CD4-positive, alpha-beta T cell (primary cell): ENCODE measurements around the gene RETREG2. TPM values are rescaled to one million over a fixed set of nuclear protein-coding genes. Genes with fewer than 3 reads are reported as not detected.

Source experiments
- ATAC-seq: fragments of 200-7000 bp; cut with Tn5 transposase; one replicate; pipeline ENCODE4 v1.10.0; 2022; ENCODE audit warnings: mild to moderate bottlenecking; ENCODE audit not compliant: poor library complexity
- CTCF ChIA-PET: fragments of 350-600 bp; sonication (Branson Sonifier 250); formaldehyde crosslinking; loops from one replicate; lab custom pipeline; 2021; ENCODE audit warnings: antibody characterized with exemption, inconsistent platforms; lab: Charles Lee
- POLR2A ChIA-PET: fragments of 350-600 bp; sonication (Branson Sonifier 250); formaldehyde crosslinking; loops from one replicate; lab custom pipeline; 2021; ENCODE audit warnings: antibody characterized with exemption, inconsistent platforms; lab: Charles Lee
- DNase-seq, 14 experiments: peaks; one replicate each; pipeline ENCODE4 v3.0.0-alpha.2; 2013 to 2020; ENCODE audit warnings: mixed read lengths in 2 of 14
- H3K27ac ChIP-seq, 2 donors: one replicate each; pipeline versions ENCODE4 v1.5.1 to v1.7.0; 2013; ENCODE audit warnings: low read length in 2 of 2, low read depth in 1 of 2, mild to moderate bottlenecking in 1 of 2
- H3K27me3 ChIP-seq, 2 experiments: 1 replicate in 1 of 2; 2 replicates in 1 of 2; pipeline versions ENCODE4 v1.6.1 to v1.7.0; 2013; ENCODE audit warnings: low read length in 2 of 2, control low read depth in 1 of 2, mild to moderate bottlenecking in 1 of 2, moderate library complexity in 1 of 2; ENCODE audit not compliant: insufficient read depth in 2 of 2, control insufficient read depth in 1 of 2
- H3K36me3 ChIP-seq: one replicate; pipeline ENCODE4 v1.6.1; 2013; ENCODE audit warnings: low read length, control low read depth; ENCODE audit not compliant: insufficient read depth
- H3K4me1 ChIP-seq: one replicate; pipeline ENCODE4 v1.6.1; 2013; ENCODE audit warnings: low read length, control low read depth; ENCODE audit not compliant: insufficient read depth
- H3K4me3 ChIP-seq: one replicate; pipeline ENCODE4 v1.5.1; 2013; ENCODE audit warnings: mild to moderate bottlenecking, low read length, moderate library complexity
- H3K9me3 ChIP-seq, 2 experiments: 1 replicate in 1 of 2; 2 replicates in 1 of 2; pipeline versions ENCODE4 v1.6.1 to v1.7.0; 2013; ENCODE audit warnings: low read length in 2 of 2, mild to moderate bottlenecking in 2 of 2, control low read depth in 1 of 2, moderate library complexity in 1 of 2; ENCODE audit not compliant: control insufficient read depth in 1 of 2, insufficient read depth in 1 of 2
- H3K27ac Mint-ChIP-seq: one replicate; pipeline ENCODE4 v1.8.0; 2020; ENCODE audit warnings: mixed read lengths
- H3K27me3 Mint-ChIP-seq: one replicate; pipeline ENCODE4 v1.8.0; 2021; ENCODE audit warnings: mixed read lengths
- H3K36me3 Mint-ChIP-seq: one replicate; pipeline ENCODE4 v1.8.0; 2021; ENCODE audit warnings: low read depth, mixed read lengths
- H3K4me1 Mint-ChIP-seq: one replicate; pipeline ENCODE4 v1.8.0; 2021; ENCODE audit warnings: low read depth, mixed read lengths
- H3K4me3 Mint-ChIP-seq: one replicate; pipeline ENCODE4 v1.8.0; 2020; ENCODE audit warnings: mild to moderate bottlenecking, mixed read lengths
- H3K9me3 Mint-ChIP-seq: one replicate; pipeline ENCODE4 v1.8.0; 2020; ENCODE audit warnings: mixed read lengths
- intact Hi-C, 2 experiments: fragments of 100-400 bp; cut with DNase I in 1 of 2; cut with micrococcal nuclease in 1 of 2; formaldehyde crosslinking; loops; one replicate each; pipeline versions ENCODE4 v1.15.1 to v1.9.0; 2023 to 2025; cut with DNase I, micrococcal nuclease
- total RNA-seq, 174 experiments: library from RNA in 2 of 174; stranded (reverse) in 2 of 174; gene quantifications; one replicate each; pipeline ENCODE4 v1.2.3 and lab custom pipeline; 2021 to 2026
- TF ChIP-seq, protein P1 (sequence below): fragments of 200-600 bp; IDR thresholded peaks from one replicate; pipeline ENCODE4 v1.8.0; 2022; ENCODE audit warnings: antibody characterized with exemption, mild to moderate bottlenecking

RETREG2 gene
- total RNA-seq, 2 experiments from 2014 or later = 82.3 to 83.2 TPM

DNA sequence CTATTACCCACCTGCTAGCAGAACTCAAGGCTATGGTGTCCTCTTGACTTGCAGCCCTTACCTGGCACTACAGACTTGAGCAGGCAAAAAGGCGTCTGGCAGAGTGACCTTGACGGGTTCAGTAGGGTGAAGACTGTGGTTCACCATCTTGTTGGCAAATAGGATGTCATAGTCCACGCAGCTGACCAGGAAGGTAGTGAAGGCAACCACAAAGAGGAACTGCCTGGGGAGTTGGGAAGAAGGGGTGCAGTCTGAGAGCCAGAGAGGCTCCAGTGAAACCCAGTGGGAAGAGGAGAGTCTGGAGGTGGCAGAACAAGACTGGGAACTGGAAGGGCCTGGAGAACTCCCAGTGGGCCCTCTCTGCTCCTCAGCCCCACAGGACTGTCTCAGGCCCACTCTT, 47.3 kb downstream of the RETREG2 start:
- H3K4me1 ChIP-seq = peaks cover 23% of the 10 kb centered on the region
- H3K27me3 Mint-ChIP-seq = no peaks in the 10 kb centered on the region
- intact Hi-C loops = loop anchor here in 1 of 2 experiments (5.0 kb wide), 1 partner anchor 67 kb away; no protein-coding TSS in a partner anchor
- peaks cover 80% of the 10 kb centered on the region for H3K36me3 Mint-ChIP-seq
- ChIA-PET CTCF (no interaction called here), POLR2A (no interaction called here)
- H3K9me3 ChIP-seq = no peaks in the 10 kb centered on the region
- no peak overlapping the region for H3K27ac Mint-ChIP-seq
- ATAC-seq (no peak), DNase-seq (no peak)
- TF ChIP-seq, protein P1, sequence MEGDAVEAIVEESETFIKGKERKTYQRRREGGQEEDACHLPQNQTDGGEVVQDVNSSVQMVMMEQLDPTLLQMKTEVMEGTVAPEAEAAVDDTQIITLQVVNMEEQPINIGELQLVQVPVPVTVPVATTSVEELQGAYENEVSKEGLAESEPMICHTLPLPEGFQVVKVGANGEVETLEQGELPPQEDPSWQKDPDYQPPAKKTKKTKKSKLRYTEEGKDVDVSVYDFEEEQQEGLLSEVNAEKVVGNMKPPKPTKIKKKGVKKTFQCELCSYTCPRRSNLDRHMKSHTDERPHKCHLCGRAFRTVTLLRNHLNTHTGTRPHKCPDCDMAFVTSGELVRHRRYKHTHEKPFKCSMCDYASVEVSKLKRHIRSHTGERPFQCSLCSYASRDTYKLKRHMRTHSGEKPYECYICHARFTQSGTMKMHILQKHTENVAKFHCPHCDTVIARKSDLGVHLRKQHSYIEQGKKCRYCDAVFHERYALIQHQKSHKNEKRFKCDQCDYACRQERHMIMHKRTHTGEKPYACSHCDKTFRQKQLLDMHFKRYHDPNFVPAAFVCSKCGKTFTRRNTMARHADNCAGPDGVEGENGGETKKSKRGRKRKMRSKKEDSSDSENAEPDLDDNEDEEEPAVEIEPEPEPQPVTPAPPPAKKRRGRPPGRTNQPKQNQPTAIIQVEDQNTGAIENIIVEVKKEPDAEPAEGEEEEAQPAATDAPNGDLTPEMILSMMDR = no peak
- no peak overlapping the region for H3K27ac ChIP-seq
- peaks cover 61% of the 10 kb centered on the region for H3K36me3 ChIP-seq
- H3K4me3 Mint-ChIP-seq = no peak overlapping the region
- peaks cover 47% of the 10 kb centered on the region for H3K4me1 Mint-ChIP-seq
- no peaks in the 10 kb centered on the region for H3K27me3 ChIP-seq
- H3K4me3 ChIP-seq = no peak overlapping the region
- no peaks in the 10 kb centered on the region for H3K9me3 Mint-ChIP-seq

DNA sequence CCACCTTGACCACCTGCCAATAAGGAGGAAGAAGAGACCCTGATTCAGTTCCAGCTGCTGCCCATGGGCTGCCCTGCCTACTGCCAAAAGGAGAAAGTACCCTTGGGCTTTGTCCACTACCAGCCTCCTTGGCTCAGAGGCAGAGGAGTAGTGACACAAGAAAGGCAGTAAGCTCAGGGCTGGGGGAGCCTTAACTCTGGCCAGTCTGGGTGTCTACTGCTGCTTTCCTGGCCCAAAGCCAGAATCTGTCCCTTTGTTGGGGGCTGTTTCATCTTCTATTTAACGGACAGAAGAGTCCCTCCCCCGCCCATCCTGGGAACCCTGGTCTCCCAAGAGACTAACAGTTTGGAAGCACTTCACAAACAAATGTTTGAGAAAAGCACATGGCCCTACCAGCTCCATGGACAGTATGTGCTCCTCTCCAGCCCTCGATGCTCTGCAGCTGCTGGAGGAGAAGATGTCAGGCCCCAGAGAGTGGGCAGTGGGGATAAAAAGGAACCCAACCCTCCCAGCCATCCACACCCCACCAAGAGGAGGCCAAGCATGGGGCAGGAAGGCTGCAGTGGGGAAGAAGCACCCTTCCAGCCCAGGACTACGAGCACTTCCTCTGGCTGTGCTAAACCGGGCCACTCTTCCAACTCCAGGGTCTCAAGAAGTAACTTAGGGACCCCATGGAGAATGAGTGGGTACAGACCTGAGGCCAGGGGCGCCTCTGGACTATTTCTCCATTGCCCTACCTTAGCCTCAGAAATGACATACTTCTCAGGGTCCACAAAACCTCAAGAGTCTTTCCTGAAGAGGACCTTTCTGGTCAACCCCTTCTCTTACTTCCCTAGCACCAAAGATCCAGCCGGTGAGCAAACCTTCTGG, 50.2 kb downstream of the RETREG2 start:
- H3K9me3 Mint-ChIP-seq = no peaks in the 10 kb centered on the region
- ATAC-seq = no peak

DNA sequence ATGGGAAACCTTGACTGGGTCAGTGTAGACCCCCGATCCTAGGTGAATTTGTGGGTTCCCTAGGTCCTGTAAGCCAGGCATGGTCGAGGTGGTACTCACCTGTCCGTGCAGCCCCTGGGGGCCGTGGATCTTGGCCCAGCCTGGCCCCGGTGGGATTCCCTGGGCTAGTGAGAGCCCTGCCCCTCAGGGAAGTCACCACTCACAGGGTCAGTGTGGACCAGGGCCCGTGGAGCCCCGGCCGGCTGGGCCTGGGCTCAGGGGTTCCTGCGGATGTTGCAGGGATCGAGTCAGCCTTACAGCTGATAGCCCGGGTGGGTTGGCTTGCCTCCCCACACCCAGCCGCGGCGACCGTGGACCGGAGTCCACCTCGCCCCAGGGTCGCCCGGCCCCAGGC, 50.8 kb downstream of the RETREG2 start:
- CTCF ChIA-PET = interaction anchor here (0.8 to 5.1 kb wide), 5 partner anchors 17 to 66 kb away, joined by 3 to 42 read pairs (median 4); partner anchors contain the start of genes DNAJB2 and TUBA4B
- Histone ChIP-seq H3K27me3 (no peaks in the 10 kb centered on the region), H3K36me3 (peaks cover 51% of the 10 kb centered on the region), H3K4me3 (peak overlapping the region; percentile 76), H3K27ac (peak overlapping the region; percentile 46 to 91), H3K9me3 (no peaks in the 10 kb centered on the region), H3K4me1 (peaks cover 49% of the 10 kb centered on the region)
- Mint-ChIP-seq H3K4me3 (peak overlapping the region; percentile 83), H3K9me3 (no peaks in the 10 kb centered on the region), H3K4me1 (peaks cover 64% of the 10 kb centered on the region), H3K27me3 (no peaks in the 10 kb centered on the region), H3K36me3 (peaks cover 71% of the 10 kb centered on the region), H3K27ac (peak overlapping the region; percentile 99)
- no peak for ATAC-seq
- TF ChIP-seq, protein P1 = no peak
- DNase-seq = no peak
- POLR2A ChIA-PET = interaction anchor here (1.0 to 5.3 kb wide), 17 partner anchors 10 to 1012 kb away, joined by 3 to 181 read pairs (median 7); partner anchors contain the start of genes ABCB6, ARPC2, CNPPD1 and DNAJB2
- intact Hi-C loops = loop anchor here (1.0 to 5.0 kb wide), 8 partner anchors 10 to 63 kb away; partner anchors contain the start of genes DNAJB2 (in 1 of the 2), GLB1L (in 1 of the 2) and STK16 (in 1 of the 2)

More for the DNA sequence above, 50.2 kb downstream of the RETREG2 start:
- Mint-ChIP-seq H3K27me3 (no peaks in the 10 kb centered on the region), H3K4me1 (peaks cover 64% of the 10 kb centered on the region), H3K27ac (peak overlapping the region; percentile 67), H3K36me3 (peaks cover 71% of the 10 kb centered on the region), H3K4me3 (peak overlapping the region; percentile 83)
- DNase-seq = no peak
- Histone ChIP-seq H3K36me3 (peaks cover 51% of the 10 kb centered on the region), H3K4me3 (peak overlapping the region; percentile 76), H3K9me3 (no peaks in the 10 kb centered on the region), H3K4me1 (peaks cover 49% of the 10 kb centered on the region), H3K27me3 (no peaks in the 10 kb centered on the region), H3K27ac (peak overlapping the region; percentile 46 to 91)
- POLR2A ChIA-PET = interaction anchor here (1.0 to 5.3 kb wide), 13 partner anchors 9 to 1012 kb away, joined by 3 to 181 read pairs (median 19); partner anchors contain the start of genes ABCB6, ARPC2, CNPPD1 and DNAJB2
- TF ChIP-seq, protein P1 = no peak
- intact Hi-C loops = loop anchor here in 1 of 2 experiments (1.0 to 5.0 kb wide), 3 partner anchors 9 to 64 kb away; no protein-coding TSS in a partner anchor
- CTCF ChIA-PET = interaction anchor here (1.4 to 5.1 kb wide), 3 partner anchors 49 to 67 kb away, joined by 4 to 42 read pairs (median 11); partner anchors contain the start of gene DNAJB2
